ENCODE measurements around the gene CPT1A.

Gene CPT1A

GRCh38 chr11:68839054-68839865, 2.5 kb downstream of the CPT1A start:
- no peak for TF ChIP-seq TAF1 (IDR thresholded peaks at IDR 0.05; ENCODE audit: borderline replicate concordance, low read depth, low read length)
- no peak for TF ChIP-seq POLR2AphosphoS5 (IDR thresholded peaks at IDR 0.05; ENCODE audit: low read depth, low read length)
- no peak for TF ChIP-seq POLR2A (IDR thresholded peaks at IDR 0.05; ENCODE audit: low read depth, low read length)
- peak; percentile 76 for FAIRE-seq
- peak; percentile 81 for DNase-seq (ENCODE audit: insufficient read length)

GRCh38 chr11:68838572-68838964, 3.1 kb downstream of the CPT1A start:
- TF ChIP-seq POLR2A (IDR thresholded peaks at IDR 0.05; ENCODE audit: low read depth, low read length), result no peak
- TF ChIP-seq TAF1 (IDR thresholded peaks at IDR 0.05; ENCODE audit: borderline replicate concordance, low read depth, low read length), result no peak
- no peak for TF ChIP-seq POLR2AphosphoS5 (IDR thresholded peaks at IDR 0.05; ENCODE audit: low read depth, low read length)
- FAIRE-seq (no peak), DNase-seq (ENCODE audit: insufficient read length) (no peak)

GRCh38 chr11:68837583-68838571, 3.8 kb downstream of the CPT1A start:
- no peak for DNase-seq (ENCODE audit: insufficient read length)
- TF ChIP-seq POLR2A (IDR thresholded peaks at IDR 0.05; ENCODE audit: low read depth, low read length) (no peak), POLR2AphosphoS5 (IDR thresholded peaks at IDR 0.05; ENCODE audit: low read depth, low read length) (no peak), TAF1 (IDR thresholded peaks at IDR 0.05; ENCODE audit: borderline replicate concordance, low read depth, low read length) (no peak)
- no peak for FAIRE-seq

- TF ChIP-seq TAF1 (IDR thresholded peaks at IDR 0.05; ENCODE audit: borderline replicate concordance, low read depth, low read length), result no peak
- TF ChIP-seq POLR2AphosphoS5 (IDR thresholded peaks at IDR 0.05; ENCODE audit: low read depth, low read length), result no peak
- no peak for TF ChIP-seq POLR2A (IDR thresholded peaks at IDR 0.05; ENCODE audit: low read depth, low read length)
- DNase-seq (ENCODE audit: insufficient read length) (no peak), FAIRE-seq (no peak)
Observed at GRCh38 chr11:68835749-68836148, 6.0 kb downstream of the CPT1A start.

- no peak for TF ChIP-seq TAF1 (IDR thresholded peaks at IDR 0.05; ENCODE audit: borderline replicate concordance, low read depth, low read length)
- no peak for TF ChIP-seq POLR2AphosphoS5 (IDR thresholded peaks at IDR 0.05; ENCODE audit: low read depth, low read length)
- no peak for TF ChIP-seq POLR2A (IDR thresholded peaks at IDR 0.05; ENCODE audit: low read depth, low read length)
- DNase-seq (ENCODE audit: insufficient read length), result no peak
- no peak for FAIRE-seq
Observed at GRCh38 chr11:68835328-68835727, 6.4 kb downstream of the CPT1A start.

GRCh38 chr11:68832476-68833181, 9.1 kb downstream of the CPT1A start:
- FAIRE-seq (no peak), DNase-seq (ENCODE audit: insufficient read length) (no peak)
- no peak for TF ChIP-seq POLR2AphosphoS5 (IDR thresholded peaks at IDR 0.05; ENCODE audit: low read depth, low read length)

GRCh38 chr11:68831124-68831523, 10.6 kb downstream of the CPT1A start:
- DNase-seq (ENCODE audit: insufficient read length) (no peak), FAIRE-seq (no peak)
- TF ChIP-seq POLR2AphosphoS5 (IDR thresholded peaks at IDR 0.05; ENCODE audit: low read depth, low read length) (no peak), POLR2A (IDR thresholded peaks at IDR 0.05; ENCODE audit: low read depth, low read length) (no peak), TAF1 (IDR thresholded peaks at IDR 0.05; ENCODE audit: borderline replicate concordance, low read depth, low read length) (no peak)

- DNase-seq (ENCODE audit: insufficient read length) (no peak), FAIRE-seq (no peak)
- TF ChIP-seq POLR2A (IDR thresholded peaks at IDR 0.05; ENCODE audit: low read depth, low read length) (no peak), POLR2AphosphoS5 (IDR thresholded peaks at IDR 0.05; ENCODE audit: low read depth, low read length) (no peak), TAF1 (IDR thresholded peaks at IDR 0.05; ENCODE audit: borderline replicate concordance, low read depth, low read length) (no peak)
Observed at GRCh38 chr11:68829581-68829980, 12.1 kb downstream of the CPT1A start.

- TF ChIP-seq POLR2AphosphoS5 (IDR thresholded peaks at IDR 0.05; ENCODE audit: low read depth, low read length) (no peak), TAF1 (IDR thresholded peaks at IDR 0.05; ENCODE audit: borderline replicate concordance, low read depth, low read length) (no peak), POLR2A (IDR thresholded peaks at IDR 0.05; ENCODE audit: low read depth, low read length) (no peak)
- no peak for DNase-seq (ENCODE audit: insufficient read length)
- no peak for FAIRE-seq
Observed at GRCh38 chr11:68828957-68829356, 12.8 kb downstream of the CPT1A start.

GRCh38 chr11:68828155-68828931, 13.4 kb downstream of the CPT1A start:
- TF ChIP-seq POLR2A (IDR thresholded peaks at IDR 0.05; ENCODE audit: low read depth, low read length) (no peak), POLR2AphosphoS5 (IDR thresholded peaks at IDR 0.05; ENCODE audit: low read depth, low read length) (no peak), TAF1 (IDR thresholded peaks at IDR 0.05; ENCODE audit: borderline replicate concordance, low read depth, low read length) (no peak)
- FAIRE-seq (no peak), DNase-seq (ENCODE audit: insufficient read length) (no peak)
